HepG2 (cell line): Measurements from ENCODE around the gene SQSTM1.

Experiments
- CBX1 ChIP-seq: IDR thresholded peaks from one replicate; pipeline ENCODE4 v1.6.1; 2016; ENCODE audit warnings: antibody characterized with exemption, low read depth
- DNMT3B ChIP-seq: conservative IDR thresholded peaks from 2 replicates; pipeline ENCODE4 v1.6.1; 2016; ENCODE audit warnings: missing biosample characterization, control low read depth
- JUN ChIP-seq: sonication (generic); formaldehyde crosslinking; IDR thresholded peaks from 2 replicates; pipeline ENCODE4 v1.4.0; 2020; ENCODE audit warnings: mild to moderate bottlenecking, missing genetic modification reagents
- KDM6A ChIP-seq: IDR thresholded peaks from 2 replicates; pipeline ENCODE4 v1.6.1; 2016; ENCODE audit warnings: low read depth
- MAFK ChIP-seq, 2 experiments: IDR thresholded peaks in 1 of 2; conservative IDR thresholded peaks in 1 of 2; 2 replicates each; pipeline ENCODE4 v1.6.1; 2011; ENCODE audit warnings: improper control_type of control experiment in 2 of 2, low read length in 2 of 2
- POLR2A ChIP-seq, 2 experiments: IDR thresholded peaks; 2 replicates each; pipeline ENCODE4 v1.6.1; 2011; ENCODE audit warnings: low read depth in 2 of 2, low read length in 2 of 2, mild to moderate bottlenecking in 1 of 2, moderate library complexity in 1 of 2; ENCODE audit not compliant: insufficient read depth in 1 of 2
- SP1 ChIP-seq, 2 experiments: fragments of 450-650 bp in 1 of 2; sonication (generic) in 1 of 2; formaldehyde crosslinking in 1 of 2; IDR thresholded peaks; 2 replicates each; pipeline versions ENCODE4 v1.4.0 to v1.6.1; 2016 to 2020; ENCODE audit warnings: missing genetic modification reagents in 1 of 2
- TCF7 ChIP-seq: sonication (generic); IDR thresholded peaks from 2 replicates; pipeline ENCODE4 v1.6.1; 2016; ENCODE audit warnings: antibody characterized with exemption, low read depth
- ZNF782 ChIP-seq: sonication (generic); formaldehyde crosslinking; IDR thresholded peaks from 2 replicates; pipeline ENCODE4 v1.4.0; 2020; ENCODE audit warnings: missing genetic modification reagents, mild to moderate bottlenecking, borderline replicate concordance
- TF ChIP-seq, protein P1 (sequence below): IDR thresholded peaks from 2 replicates; pipeline ENCODE4 v1.6.1; 2016; ENCODE audit warnings: missing genetic modification reagents, missing compliant biosample characterization

DNA sequence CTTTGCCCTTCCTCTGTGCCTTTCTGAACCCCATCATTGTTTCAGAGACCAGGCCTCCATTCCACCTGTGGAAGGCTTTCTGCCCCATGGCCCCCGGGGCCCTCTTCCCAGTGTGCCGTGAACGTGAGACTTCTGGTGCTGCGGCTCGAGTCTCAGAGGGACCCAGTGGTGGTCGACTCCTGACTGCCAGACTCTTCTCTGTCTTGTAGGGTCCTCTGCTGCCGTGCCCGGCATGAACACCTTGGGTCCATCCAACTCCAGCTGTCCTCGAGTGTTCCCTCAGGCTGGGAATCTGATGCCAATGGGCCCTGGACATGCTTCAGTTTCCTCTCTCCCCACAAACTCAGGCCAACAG, 47.0 kb upstream of the SQSTM1 start:
- TF ChIP-seq MAFK (conservative IDR thresholded peaks at IDR 0.05 in 1 of 2, IDR thresholded peaks at IDR 0.05 in 1 of 2; ENCODE audit: low read length in 2 of 2) (no peak), TCF7 (no peak), KDM6A (CRISPR knock-in tag) (no peak), JUN (CRISPR knock-in tag) (no peak), POLR2A (IDR thresholded peaks at IDR 0.05; ENCODE audit: insufficient read depth in 1 of 2, low read depth in 2 of 2, low read length in 2 of 2) (no peak), ZNF782 (CRISPR knock-in tag) (no peak), DNMT3B (CRISPR knock-in tag) (no peak), CBX1 (no peak), SP1 (IDR thresholded peaks at IDR 0.05) (no peak), SP1 (CRISPR knock-in tag; IDR thresholded peaks at IDR 0.05) (no peak)
- TF ChIP-seq, protein P1, sequence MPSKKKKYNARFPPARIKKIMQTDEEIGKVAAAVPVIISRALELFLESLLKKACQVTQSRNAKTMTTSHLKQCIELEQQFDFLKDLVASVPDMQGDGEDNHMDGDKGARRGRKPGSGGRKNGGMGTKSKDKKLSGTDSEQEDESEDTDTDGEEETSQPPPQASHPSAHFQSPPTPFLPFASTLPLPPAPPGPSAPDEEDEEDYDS (CRISPR knock-in tag): no peak
